HCT116 (cell line): ENCODE measurements around the gene ZMYND19. TPM values are rescaled to one million over a fixed set of nuclear protein-coding genes. Genes with fewer than 3 reads are reported as not detected.

ENCODE experiments used
- ATAC-seq: fragments of 200-7000 bp; cut with Tn5 transposase; 2 replicates; pipeline ENCODE4 v1.9.1; 2020; ENCODE audit warnings: mild to moderate bottlenecking, moderate library complexity
- BruUV-seq: library from RNA; stranded (reverse); fragments of 400-500 nt; replicated peaks from 2 replicates; lab custom pipeline; 2021; lab: Mats Ljungman, UMichigan
- CTCF ChIA-PET: fragments of 300-600 bp; sonication (Branson Sonifier 250); formaldehyde crosslinking; loops from one replicate; lab custom pipeline; 2021; ENCODE audit warnings: antibody characterized with exemption; lab: Charles Lee
- POLR2A ChIA-PET: fragments of 300-600, 350-600 bp; sonication (Branson Sonifier 250); formaldehyde crosslinking; loops from one replicate; lab custom pipeline; 2021; ENCODE audit warnings: antibody characterized with exemption; lab: Charles Lee
- RAD21 ChIA-PET, 2 experiments: fragments of 300-600 bp; sonication (Branson Sonifier 250); formaldehyde crosslinking; loops; one replicate each; lab custom pipeline; 2023; ENCODE audit warnings: low total read pairs in 2 of 2; ENCODE audit not compliant: uncharacterized antibody in 2 of 2, unreplicated experiment in 2 of 2, low non-redundant PET in 1 of 2; lab: Charles Lee
- DNase-seq: peaks from one replicate; pipeline ENCODE4 v3.0.0-alpha.2; 2010; ENCODE audit warnings: low read depth, low spot score
- H2AFZ ChIP-seq: fragments of 200-600 bp; shearing (Covaris generic), sonication (generic); 2 replicates; pipeline ENCODE4 v1.6.1; 2017; ENCODE audit warnings: low read depth, mixed run types, mixed read lengths, antibody characterized with exemption, low read length; ENCODE audit not compliant: poor library complexity, severe bottlenecking
- H3K27ac ChIP-seq: 2 replicates; pipeline ENCODE4 v1.5.1; 2012; ENCODE audit warnings: low read depth, low read length
- H3K27me3 ChIP-seq: fragments of 200-600 bp; sonication (generic); 2 replicates; pipeline ENCODE4 v1.6.1; 2016; ENCODE audit warnings: mixed run types, low read length, mixed read lengths; ENCODE audit not compliant: insufficient read depth
- H3K36me3 ChIP-seq, 2 experiments: fragments of 200-500 bp in 1 of 2; fragments of 200-600 bp in 1 of 2; sonication (Bioruptor generic) in 1 of 2; sonication (generic) in 1 of 2; 2 replicates each; pipeline versions ENCODE4 v1.5.1 to v1.6.1; 2014 to 2016; ENCODE audit warnings: low read length in 2 of 2, inconsistent platforms in 1 of 2, mixed read lengths in 1 of 2, mixed run types in 1 of 2; ENCODE audit not compliant: insufficient read depth in 2 of 2, control insufficient read depth in 1 of 2
- H3K4me1 ChIP-seq, 2 experiments: fragments of 200-600 bp in 1 of 2; sonication (generic) in 1 of 2; 2 replicates each; pipeline versions ENCODE4 v1.5.1 to v1.6.1; 2012 to 2017; ENCODE audit warnings: low read length in 2 of 2, inconsistent platforms in 1 of 2, mild to moderate bottlenecking in 1 of 2, mixed read lengths in 1 of 2, mixed run types in 1 of 2, moderate library complexity in 1 of 2; ENCODE audit not compliant: insufficient read depth in 2 of 2, control insufficient read depth in 1 of 2
- H3K4me2 ChIP-seq: fragments of 200-600 bp; sonication (generic); 2 replicates; pipeline ENCODE4 v1.6.1; 2017; ENCODE audit warnings: mixed run types, low read length, mixed read lengths
- H3K4me3 ChIP-seq, 2 experiments: fragments of 200-600 bp in 1 of 2; sonication (generic) in 1 of 2; replicated peaks in 1 of 2; 2 replicates each; pipeline ENCODE4 v1.5.1; 2011 to 2016; ENCODE audit warnings: low read length in 2 of 2, control low read depth in 1 of 2, low read depth in 1 of 2, mild to moderate bottlenecking in 1 of 2, mixed read lengths in 1 of 2, mixed run types in 1 of 2
- H3K79me2 ChIP-seq: fragments of 200-600 bp; sonication (generic); 2 replicates; pipeline ENCODE4 v1.6.1; 2017; ENCODE audit warnings: mild to moderate bottlenecking, mixed run types, low read length, moderate library complexity, mixed read lengths; ENCODE audit not compliant: insufficient read depth
- H3K9ac ChIP-seq: fragments of 200-600 bp; sonication (generic); 2 replicates; pipeline ENCODE4 v1.6.1; 2016; ENCODE audit warnings: low read length, mixed read lengths
- H3K9me2 ChIP-seq: fragments of 200-600 bp; sonication (generic), shearing (Covaris generic); 2 replicates; pipeline ENCODE4 v1.6.1; 2017; ENCODE audit warnings: mixed run types, mild to moderate bottlenecking, moderate library complexity; ENCODE audit not compliant: insufficient read depth
- H3K9me3 ChIP-seq, 2 experiments: fragments of 200-500 bp in 1 of 2; fragments of 200-600 bp in 1 of 2; sonication (Bioruptor generic) in 1 of 2; sonication (generic) in 1 of 2; 2 replicates each; pipeline ENCODE4 v1.6.1; 2014 to 2017; ENCODE audit warnings: low read length in 2 of 2, mixed read lengths in 2 of 2, inconsistent platforms in 1 of 2, low read depth in 1 of 2, mild to moderate bottlenecking in 1 of 2, mixed run types in 1 of 2, moderate library complexity in 1 of 2; ENCODE audit not compliant: control insufficient read depth in 1 of 2, insufficient read depth in 1 of 2
- H4K20me1 ChIP-seq: fragments of 200-600 bp; sonication (generic), shearing (Covaris generic); 2 replicates; pipeline ENCODE4 v1.6.1; 2017; ENCODE audit warnings: mixed run types, mild to moderate bottlenecking, moderate library complexity; ENCODE audit not compliant: insufficient read depth
- CBX3 ChIP-seq: IDR thresholded peaks from 2 replicates; pipeline ENCODE4 v1.6.1; 2012; ENCODE audit warnings: low read depth
- CEBPB ChIP-seq: IDR thresholded peaks from 2 replicates; pipeline ENCODE4 v1.6.1; 2012; ENCODE audit warnings: low read depth
- EZH2 ChIP-seq: fragments of 200-600 bp; sonication (generic); IDR thresholded peaks from 2 replicates; pipeline ENCODE4 v1.6.1; 2017; ENCODE audit warnings: antibody characterized with exemption, mixed run types
- EZH2phosphoT487 ChIP-seq: fragments of 200-600 bp; IDR thresholded peaks from 2 replicates; pipeline ENCODE4 v1.6.1; 2018; ENCODE audit warnings: antibody characterized with exemption, borderline replicate concordance
- FOSL1 ChIP-seq: IDR thresholded peaks from 2 replicates; pipeline ENCODE4 v1.6.1; 2012; ENCODE audit warnings: low read depth
- JUND ChIP-seq: IDR thresholded peaks from 2 replicates; pipeline ENCODE4 v1.6.1; 2012
- RAD21 ChIP-seq: IDR thresholded peaks from 2 replicates; pipeline ENCODE4 v1.6.1; 2012; ENCODE audit warnings: low read depth, mild to moderate bottlenecking
- TCF7L2 ChIP-seq: IDR thresholded peaks from 2 replicates; pipeline ENCODE4 v1.7.0; 2011; ENCODE audit warnings: borderline replicate concordance, inconsistent platforms; ENCODE audit not compliant: insufficient read depth, insufficient read length; ENCODE audit errors: extremely low read depth
- YY1 ChIP-seq: IDR thresholded peaks from 2 replicates; pipeline ENCODE4 v1.6.1; 2011; ENCODE audit warnings: low read length, low read depth, moderate library complexity, mild to moderate bottlenecking; ENCODE audit not compliant: insufficient replicate concordance; ENCODE audit errors: extremely low read depth
- ZFX ChIP-seq: fragments of 450-650 bp; IDR thresholded peaks from 2 replicates; pipeline ENCODE4 v1.6.1; 2017
- ZNF274 ChIP-seq: fragments of 200-500 bp; sonication (Bioruptor generic); IDR thresholded peaks from 2 replicates; pipeline ENCODE4 v1.6.1; 2014; ENCODE audit warnings: mild to moderate bottlenecking, low read depth, low read length, inconsistent platforms
- intact Hi-C: fragments of 100-400 bp; cut with micrococcal nuclease; formaldehyde crosslinking; loops from 2 replicates; pipeline ENCODE4 v1.10.0; 2022
- total RNA-seq: library from RNA; stranded (reverse); gene quantifications from one replicate; pipeline ENCODE4 v1.2.1, GENCODE V29; 2021; ENCODE audit not compliant: unreplicated experiment
- TF ChIP-seq, protein P1 (sequence below), 3 experiments: fragments of 200-600 bp in 1 of 3; sonication (generic) in 1 of 3; IDR thresholded peaks in 2 of 3; conservative IDR thresholded peaks in 1 of 3; 2 replicates each; pipeline ENCODE4 v1.5.1; 2012 to 2017; ENCODE audit warnings: low read depth in 2 of 3, low read length in 2 of 3, antibody characterized with exemption in 1 of 3, borderline replicate concordance in 1 of 3, control low read depth in 1 of 3, mild to moderate bottlenecking in 1 of 3, mixed read lengths in 1 of 3, mixed run types in 1 of 3, moderate library complexity in 1 of 3; ENCODE audit not compliant: insufficient read depth in 1 of 3
- TF ChIP-seq, protein P2 (sequence below): IDR thresholded peaks from 2 replicates; pipeline ENCODE4 v1.6.1; 2012
- TF ChIP-seq, protein P3 (sequence below): IDR thresholded peaks from 2 replicates; pipeline ENCODE4 v1.6.1; 2011; ENCODE audit warnings: mild to moderate bottlenecking, low read length, moderate library complexity; ENCODE audit not compliant: insufficient replicate concordance; ENCODE audit errors: extremely low read depth
- TF ChIP-seq, protein P4 (sequence below): IDR thresholded peaks from 2 replicates; pipeline ENCODE4 v1.6.1; 2012

Gene ZMYND19
- total RNA-seq, 1 experiment from 2014 or later = 57.4 TPM

DNA sequence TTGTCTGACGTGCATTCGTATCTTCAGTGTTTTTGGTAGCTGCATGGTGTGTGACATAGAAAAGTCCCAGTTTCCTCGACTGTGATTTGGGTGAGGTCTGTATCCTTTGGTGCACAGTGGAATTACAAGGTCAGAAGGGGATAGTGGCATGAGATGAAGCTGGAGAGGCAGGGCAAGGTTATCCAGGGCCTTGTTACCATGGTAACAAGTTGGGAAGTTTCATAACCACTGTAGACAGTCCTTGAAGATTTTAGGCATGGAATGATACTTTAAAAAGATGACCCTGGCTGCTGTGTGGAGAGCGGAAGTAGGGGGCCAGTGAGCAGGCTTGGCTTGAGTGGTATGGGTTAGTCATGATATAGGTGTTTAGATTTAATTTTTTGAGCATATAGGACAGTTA, 40.4 kb upstream of the ZMYND19 start:
- H3K27me3 ChIP-seq = no peaks in the 10 kb centered on the region
- no peak overlapping the region for H3K4me3 ChIP-seq
- no peaks in the 10 kb centered on the region for H3K4me1 ChIP-seq
- ChIA-PET CTCF (no interaction called here), RAD21 (no interaction called here), POLR2A (no interaction called here)
- no peaks in the 10 kb centered on the region for H3K36me3 ChIP-seq
- H3K79me2 ChIP-seq = peaks cover 98% of the 10 kb centered on the region
- H3K9me2 ChIP-seq = no peaks in the 10 kb centered on the region
- no peaks in the 10 kb centered on the region; the same call in 1 of the 2 replicates for H4K20me1 ChIP-seq
- DNase-seq (no peak), ATAC-seq (no peak)
- intact Hi-C loops = loop anchor here (2.0 kb wide), 1 partner anchor 76 kb away; no protein-coding TSS in a partner anchor
- H3K4me2 ChIP-seq = no peak overlapping the region
- no peak overlapping the region for H3K9ac ChIP-seq
- no TSS peak for BruUV-seq
- no peak overlapping the region for H3K27ac ChIP-seq
- H2AFZ ChIP-seq = no peak overlapping the region
- TF ChIP-seq CEBPB (no peak), ZFX (no peak), JUND (no peak), YY1 (no peak), EZH2phosphoT487 (no peak), CBX3 (no peak), TCF7L2 (no peak), RAD21 (no peak), EZH2 (no peak), ZNF274 (no peak), FOSL1 (no peak)
- TF ChIP-seq, protein P1, sequence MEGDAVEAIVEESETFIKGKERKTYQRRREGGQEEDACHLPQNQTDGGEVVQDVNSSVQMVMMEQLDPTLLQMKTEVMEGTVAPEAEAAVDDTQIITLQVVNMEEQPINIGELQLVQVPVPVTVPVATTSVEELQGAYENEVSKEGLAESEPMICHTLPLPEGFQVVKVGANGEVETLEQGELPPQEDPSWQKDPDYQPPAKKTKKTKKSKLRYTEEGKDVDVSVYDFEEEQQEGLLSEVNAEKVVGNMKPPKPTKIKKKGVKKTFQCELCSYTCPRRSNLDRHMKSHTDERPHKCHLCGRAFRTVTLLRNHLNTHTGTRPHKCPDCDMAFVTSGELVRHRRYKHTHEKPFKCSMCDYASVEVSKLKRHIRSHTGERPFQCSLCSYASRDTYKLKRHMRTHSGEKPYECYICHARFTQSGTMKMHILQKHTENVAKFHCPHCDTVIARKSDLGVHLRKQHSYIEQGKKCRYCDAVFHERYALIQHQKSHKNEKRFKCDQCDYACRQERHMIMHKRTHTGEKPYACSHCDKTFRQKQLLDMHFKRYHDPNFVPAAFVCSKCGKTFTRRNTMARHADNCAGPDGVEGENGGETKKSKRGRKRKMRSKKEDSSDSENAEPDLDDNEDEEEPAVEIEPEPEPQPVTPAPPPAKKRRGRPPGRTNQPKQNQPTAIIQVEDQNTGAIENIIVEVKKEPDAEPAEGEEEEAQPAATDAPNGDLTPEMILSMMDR (IDR thresholded peaks at IDR 0.05 in 2 of 3, conservative IDR thresholded peaks at IDR 0.05 in 1 of 3; ENCODE audit: borderline replicate concordance in 1 of 3, insufficient read depth in 1 of 3, low read depth in 2 of 3, low read length in 2 of 3) = no peak
- TF ChIP-seq, protein P2, sequence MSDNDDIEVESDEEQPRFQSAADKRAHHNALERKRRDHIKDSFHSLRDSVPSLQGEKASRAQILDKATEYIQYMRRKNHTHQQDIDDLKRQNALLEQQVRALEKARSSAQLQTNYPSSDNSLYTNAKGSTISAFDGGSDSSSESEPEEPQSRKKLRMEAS = no peak
- TF ChIP-seq, protein P3, sequence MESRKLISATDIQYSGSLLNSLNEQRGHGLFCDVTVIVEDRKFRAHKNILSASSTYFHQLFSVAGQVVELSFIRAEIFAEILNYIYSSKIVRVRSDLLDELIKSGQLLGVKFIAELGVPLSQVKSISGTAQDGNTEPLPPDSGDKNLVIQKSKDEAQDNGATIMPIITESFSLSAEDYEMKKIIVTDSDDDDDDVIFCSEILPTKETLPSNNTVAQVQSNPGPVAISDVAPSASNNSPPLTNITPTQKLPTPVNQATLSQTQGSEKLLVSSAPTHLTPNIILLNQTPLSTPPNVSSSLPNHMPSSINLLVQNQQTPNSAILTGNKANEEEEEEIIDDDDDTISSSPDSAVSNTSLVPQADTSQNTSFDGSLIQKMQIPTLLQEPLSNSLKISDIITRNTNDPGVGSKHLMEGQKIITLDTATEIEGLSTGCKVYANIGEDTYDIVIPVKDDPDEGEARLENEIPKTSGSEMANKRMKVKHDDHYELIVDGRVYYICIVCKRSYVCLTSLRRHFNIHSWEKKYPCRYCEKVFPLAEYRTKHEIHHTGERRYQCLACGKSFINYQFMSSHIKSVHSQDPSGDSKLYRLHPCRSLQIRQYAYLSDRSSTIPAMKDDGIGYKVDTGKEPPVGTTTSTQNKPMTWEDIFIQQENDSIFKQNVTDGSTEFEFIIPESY = no peak
- TF ChIP-seq, protein P4, sequence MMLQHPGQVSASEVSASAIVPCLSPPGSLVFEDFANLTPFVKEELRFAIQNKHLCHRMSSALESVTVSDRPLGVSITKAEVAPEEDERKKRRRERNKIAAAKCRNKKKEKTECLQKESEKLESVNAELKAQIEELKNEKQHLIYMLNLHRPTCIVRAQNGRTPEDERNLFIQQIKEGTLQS = no peak
- H3K9me3 ChIP-seq = no peaks in the 10 kb centered on the region
